Type B pancreatic cell (in vitro differentiated cells): Measurements from ENCODE around the gene ZBTB20. TPM values are rescaled to one million over a fixed set of nuclear protein-coding genes. Genes with fewer than 3 reads are reported as not detected.

Source experiments
- DNase-seq: peaks from one replicate; pipeline ENCODE4 v3.0.0; 2021; ENCODE audit warnings: mixed read lengths; ENCODE audit not compliant: unreplicated experiment; ENCODE audit errors: extremely low spot score
- H3K27ac Mint-ChIP-seq: 2 replicates; pipeline ENCODE4 v1.8.0; 2021; ENCODE audit warnings: mild to moderate bottlenecking, mixed read lengths
- H3K27me3 Mint-ChIP-seq: 2 replicates; pipeline ENCODE4 v1.8.0; 2021; ENCODE audit warnings: mixed read lengths
- H3K36me3 Mint-ChIP-seq: 2 replicates; pipeline ENCODE4 v1.8.0; 2021; ENCODE audit warnings: mixed read lengths
- H3K4me1 Mint-ChIP-seq: one replicate; pipeline ENCODE4 v1.8.0; 2021; ENCODE audit warnings: mixed read lengths; ENCODE audit not compliant: unreplicated experiment
- H3K4me3 Mint-ChIP-seq: 2 replicates; pipeline ENCODE4 v1.8.0; 2021; ENCODE audit warnings: mild to moderate bottlenecking, mixed read lengths
- H3K9me3 Mint-ChIP-seq: 2 replicates; pipeline ENCODE4 v1.8.0; 2021; ENCODE audit warnings: mixed read lengths
- CTCF ChIP-seq: fragments of 200-600 bp; sonication (generic); conservative IDR thresholded peaks from 2 replicates; pipeline ENCODE4 v1.5.0; 2021; ENCODE audit warnings: antibody characterized with exemption, mild to moderate bottlenecking
- total RNA-seq: library from RNA; stranded (reverse); gene quantifications from 2 replicates; pipeline ENCODE4 v1.2.1, GENCODE V29; 2021; ENCODE audit warnings: low replicate concordance

ZBTB20 gene
- total RNA-seq, 1 donor from 2014 or later: 14.4 TPM

DNA sequence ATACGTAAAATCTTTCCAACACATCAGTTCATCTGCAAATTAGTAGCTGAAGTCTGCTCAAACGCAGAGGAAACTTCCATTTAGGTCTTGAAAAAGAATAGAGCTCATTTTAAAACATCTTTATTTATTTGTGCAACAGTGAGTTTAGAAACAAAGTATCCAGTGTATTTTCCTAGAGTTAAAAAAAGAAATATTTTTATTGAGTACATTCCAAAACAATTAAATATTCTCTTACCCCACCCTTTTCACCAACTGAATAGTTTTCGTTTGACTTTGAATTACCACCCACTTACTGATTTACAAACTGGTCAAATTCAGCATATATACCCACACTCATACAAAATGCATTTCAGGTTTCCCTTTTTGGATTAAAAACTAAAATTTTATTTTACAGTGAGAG is 104.7 kb downstream of the ZBTB20 start:
- H3K27ac Mint-ChIP-seq: no peak overlapping the region

DNA sequence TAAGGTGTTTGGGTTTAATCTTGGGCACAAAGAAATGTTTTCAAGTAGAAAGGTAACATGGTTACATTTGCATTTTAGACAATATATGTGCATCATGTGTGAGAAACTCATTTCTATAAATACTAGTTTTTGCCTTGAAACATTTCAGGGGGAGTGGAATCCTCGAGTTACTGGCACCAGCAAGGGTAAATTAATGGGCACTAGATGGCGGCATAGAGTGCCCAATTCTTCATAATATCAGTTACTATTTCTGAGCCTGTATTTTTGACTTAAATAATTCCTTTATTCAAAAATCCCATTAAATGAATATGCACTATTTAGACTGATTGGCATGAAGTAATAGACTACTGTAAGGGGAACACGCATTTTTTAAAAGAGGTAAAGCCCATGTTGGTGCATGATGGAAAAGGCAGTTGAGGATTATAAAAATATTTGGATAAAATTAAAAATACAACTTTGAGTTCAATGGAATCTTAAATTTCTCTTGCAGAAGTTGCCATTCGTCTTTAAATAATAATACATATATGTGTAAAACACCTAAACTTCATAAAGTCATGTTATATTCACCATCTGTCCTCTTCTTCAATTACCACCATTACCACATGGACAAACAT is 106.3 kb downstream of the ZBTB20 start:
- Mint-ChIP-seq H3K36me3 (no peaks in the 10 kb centered on the region), H3K27me3 (no peaks in the 10 kb centered on the region), H3K9me3 (no peaks in the 10 kb centered on the region), H3K4me3 (no peak overlapping the region), H3K27ac (no peak overlapping the region), H3K4me1 (no peaks in the 10 kb centered on the region)
- TF ChIP-seq CTCF: peak; percentile 76
- no peak for DNase-seq

More for the DNA sequence above, 104.7 kb downstream of the ZBTB20 start:
- H3K9me3 Mint-ChIP-seq: no peaks in the 10 kb centered on the region
- H3K4me1 Mint-ChIP-seq: no peaks in the 10 kb centered on the region
- TF ChIP-seq CTCF: no peak
- H3K36me3 Mint-ChIP-seq: no peaks in the 10 kb centered on the region
- H3K4me3 Mint-ChIP-seq: no peak overlapping the region
- DNase-seq: no peak
- no peaks in the 10 kb centered on the region for H3K27me3 Mint-ChIP-seq

DNA sequence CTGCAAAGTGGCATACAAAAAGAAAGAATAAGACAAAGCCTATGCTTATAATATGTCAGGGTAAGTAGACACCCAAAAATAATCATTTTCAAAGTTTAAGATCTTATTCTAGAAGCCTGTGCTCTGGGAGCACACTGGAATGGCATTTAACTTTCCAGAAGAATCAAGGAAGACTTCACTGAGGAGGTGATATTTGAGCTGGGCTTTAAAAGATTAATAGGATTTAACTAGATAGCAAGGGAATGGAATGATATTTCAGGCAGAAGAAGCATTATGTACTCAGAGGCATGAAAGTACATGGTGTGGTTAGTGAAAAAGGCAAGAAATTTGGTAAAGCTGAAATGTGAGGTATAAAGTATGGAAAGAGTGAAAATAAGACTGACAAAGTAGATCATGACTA is 106.8 kb downstream of the ZBTB20 start:
- no peaks in the 10 kb centered on the region for H3K9me3 Mint-ChIP-seq
- H3K27ac Mint-ChIP-seq: no peak overlapping the region
- no peak for TF ChIP-seq CTCF
- no peak for DNase-seq
- no peak overlapping the region for H3K4me3 Mint-ChIP-seq
- H3K4me1 Mint-ChIP-seq: no peaks in the 10 kb centered on the region
- H3K27me3 Mint-ChIP-seq: no peaks in the 10 kb centered on the region
- H3K36me3 Mint-ChIP-seq: no peaks in the 10 kb centered on the region

DNA sequence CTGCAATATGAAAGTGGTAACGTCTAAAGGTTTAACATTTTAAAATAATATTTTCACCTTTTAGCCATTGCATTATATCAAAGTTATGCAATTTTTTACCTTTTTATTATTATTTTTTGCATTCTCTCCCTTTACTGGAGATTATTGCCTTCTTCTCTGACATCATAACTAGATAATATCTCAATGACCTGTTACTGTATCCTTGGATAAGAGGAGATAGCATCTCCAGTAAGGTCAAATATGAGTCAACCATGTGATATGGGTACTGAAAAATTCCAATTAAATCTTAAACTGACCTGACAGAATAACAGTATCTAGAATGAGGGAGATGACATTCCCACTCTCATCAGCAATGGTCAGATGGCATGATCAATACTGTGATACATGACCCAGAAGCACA is 108.3 kb downstream of the ZBTB20 start:
- no peaks in the 10 kb centered on the region for H3K27me3 Mint-ChIP-seq
- peaks cover 4% of the 10 kb centered on the region for H3K9me3 Mint-ChIP-seq
- no peaks in the 10 kb centered on the region for H3K36me3 Mint-ChIP-seq
- no peak overlapping the region for H3K27ac Mint-ChIP-seq
- H3K4me1 Mint-ChIP-seq: no peaks in the 10 kb centered on the region
- DNase-seq: no peak
- no peak overlapping the region for H3K4me3 Mint-ChIP-seq
- no peak for TF ChIP-seq CTCF

DNA sequence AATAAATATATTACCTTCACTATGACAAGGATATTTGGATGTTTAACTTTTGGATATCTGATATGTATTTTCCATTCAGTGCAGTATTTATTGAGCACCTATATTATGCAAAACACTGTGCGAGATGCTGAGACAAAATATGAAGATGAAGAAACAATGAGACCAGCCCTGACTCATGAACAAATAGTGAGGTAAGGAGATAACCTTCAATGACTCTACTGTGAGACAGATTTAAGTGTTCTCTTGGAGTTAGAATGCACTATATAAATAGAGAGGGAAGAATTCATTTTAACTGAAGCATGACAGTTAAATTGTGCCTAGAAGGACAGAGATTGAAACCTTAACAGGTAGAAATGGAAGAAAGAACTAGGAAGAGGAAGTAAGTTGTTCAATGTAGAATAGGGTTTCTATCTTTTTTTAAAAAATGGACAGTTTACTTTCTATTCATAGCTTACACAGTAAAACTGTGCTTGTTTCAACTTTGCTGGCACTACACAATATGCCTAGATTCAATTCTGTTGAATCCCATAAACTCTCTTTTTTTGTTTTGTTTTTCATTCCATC is 124.2 kb downstream of the ZBTB20 start:
- TF ChIP-seq CTCF: no peak
- H3K36me3 Mint-ChIP-seq: no peaks in the 10 kb centered on the region
- H3K4me1 Mint-ChIP-seq: peaks cover 5% of the 10 kb centered on the region
- DNase-seq: no peak
- H3K4me3 Mint-ChIP-seq: no peak overlapping the region
- H3K9me3 Mint-ChIP-seq: no peaks in the 10 kb centered on the region
- H3K27me3 Mint-ChIP-seq: no peaks in the 10 kb centered on the region
- no peak overlapping the region for H3K27ac Mint-ChIP-seq
